ENCODE data around the gene PKP4.

DNA sequence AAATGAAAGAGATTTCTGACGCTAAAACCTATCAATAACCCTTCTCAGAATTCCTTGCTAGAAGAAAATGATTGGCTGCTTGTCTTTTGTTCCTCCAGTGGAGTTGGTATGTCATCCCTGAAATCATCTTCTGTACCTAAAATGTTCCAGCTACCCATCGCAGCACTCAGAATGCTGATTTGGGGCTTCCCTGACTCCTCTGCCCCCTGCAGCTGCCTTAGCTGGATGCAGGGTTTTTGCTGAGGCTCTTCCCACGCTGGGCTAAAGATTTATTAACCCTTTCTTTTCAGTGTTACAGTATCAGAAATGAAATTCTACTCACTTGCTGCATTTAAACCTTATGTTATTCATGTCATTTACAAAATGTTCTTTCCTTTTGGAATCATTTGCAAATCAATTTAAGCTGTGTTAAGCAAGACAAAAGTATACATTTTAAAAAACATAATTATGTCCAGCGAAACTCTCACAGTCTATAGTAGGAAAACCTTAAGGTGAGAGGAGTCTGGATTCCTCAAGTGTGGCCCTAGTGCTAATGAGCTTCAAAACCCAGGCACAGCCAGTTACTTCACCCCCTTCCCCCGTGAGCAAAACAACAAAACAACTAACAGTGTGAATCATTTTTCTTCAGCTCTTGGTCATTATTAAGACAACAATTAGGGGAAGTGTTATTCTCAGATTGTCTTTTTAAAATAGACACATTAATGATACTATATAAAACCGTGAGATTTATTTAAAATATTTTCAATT lies 32.8 kb downstream of the PKP4 start:
- TF ChIP-seq, protein P1, sequence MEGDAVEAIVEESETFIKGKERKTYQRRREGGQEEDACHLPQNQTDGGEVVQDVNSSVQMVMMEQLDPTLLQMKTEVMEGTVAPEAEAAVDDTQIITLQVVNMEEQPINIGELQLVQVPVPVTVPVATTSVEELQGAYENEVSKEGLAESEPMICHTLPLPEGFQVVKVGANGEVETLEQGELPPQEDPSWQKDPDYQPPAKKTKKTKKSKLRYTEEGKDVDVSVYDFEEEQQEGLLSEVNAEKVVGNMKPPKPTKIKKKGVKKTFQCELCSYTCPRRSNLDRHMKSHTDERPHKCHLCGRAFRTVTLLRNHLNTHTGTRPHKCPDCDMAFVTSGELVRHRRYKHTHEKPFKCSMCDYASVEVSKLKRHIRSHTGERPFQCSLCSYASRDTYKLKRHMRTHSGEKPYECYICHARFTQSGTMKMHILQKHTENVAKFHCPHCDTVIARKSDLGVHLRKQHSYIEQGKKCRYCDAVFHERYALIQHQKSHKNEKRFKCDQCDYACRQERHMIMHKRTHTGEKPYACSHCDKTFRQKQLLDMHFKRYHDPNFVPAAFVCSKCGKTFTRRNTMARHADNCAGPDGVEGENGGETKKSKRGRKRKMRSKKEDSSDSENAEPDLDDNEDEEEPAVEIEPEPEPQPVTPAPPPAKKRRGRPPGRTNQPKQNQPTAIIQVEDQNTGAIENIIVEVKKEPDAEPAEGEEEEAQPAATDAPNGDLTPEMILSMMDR (conservative IDR thresholded peaks at IDR 0.05; ENCODE audit: low read depth in 2 of 2): 0 out of 4 replicates have a peak, but pooled peaks of 1 of the 2 experiments have one; percentile 5
- TF ChIP-seq, protein P2, sequence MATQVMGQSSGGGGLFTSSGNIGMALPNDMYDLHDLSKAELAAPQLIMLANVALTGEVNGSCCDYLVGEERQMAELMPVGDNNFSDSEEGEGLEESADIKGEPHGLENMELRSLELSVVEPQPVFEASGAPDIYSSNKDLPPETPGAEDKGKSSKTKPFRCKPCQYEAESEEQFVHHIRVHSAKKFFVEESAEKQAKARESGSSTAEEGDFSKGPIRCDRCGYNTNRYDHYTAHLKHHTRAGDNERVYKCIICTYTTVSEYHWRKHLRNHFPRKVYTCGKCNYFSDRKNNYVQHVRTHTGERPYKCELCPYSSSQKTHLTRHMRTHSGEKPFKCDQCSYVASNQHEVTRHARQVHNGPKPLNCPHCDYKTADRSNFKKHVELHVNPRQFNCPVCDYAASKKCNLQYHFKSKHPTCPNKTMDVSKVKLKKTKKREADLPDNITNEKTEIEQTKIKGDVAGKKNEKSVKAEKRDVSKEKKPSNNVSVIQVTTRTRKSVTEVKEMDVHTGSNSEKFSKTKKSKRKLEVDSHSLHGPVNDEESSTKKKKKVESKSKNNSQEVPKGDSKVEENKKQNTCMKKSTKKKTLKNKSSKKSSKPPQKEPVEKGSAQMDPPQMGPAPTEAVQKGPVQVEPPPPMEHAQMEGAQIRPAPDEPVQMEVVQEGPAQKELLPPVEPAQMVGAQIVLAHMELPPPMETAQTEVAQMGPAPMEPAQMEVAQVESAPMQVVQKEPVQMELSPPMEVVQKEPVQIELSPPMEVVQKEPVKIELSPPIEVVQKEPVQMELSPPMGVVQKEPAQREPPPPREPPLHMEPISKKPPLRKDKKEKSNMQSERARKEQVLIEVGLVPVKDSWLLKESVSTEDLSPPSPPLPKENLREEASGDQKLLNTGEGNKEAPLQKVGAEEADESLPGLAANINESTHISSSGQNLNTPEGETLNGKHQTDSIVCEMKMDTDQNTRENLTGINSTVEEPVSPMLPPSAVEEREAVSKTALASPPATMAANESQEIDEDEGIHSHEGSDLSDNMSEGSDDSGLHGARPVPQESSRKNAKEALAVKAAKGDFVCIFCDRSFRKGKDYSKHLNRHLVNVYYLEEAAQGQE (IDR thresholded peaks at IDR 0.05; ENCODE audit: unreplicated experiment): no peak
- TF ChIP-seq CREB1 (CRISPR knock-in tag; IDR thresholded peaks at IDR 0.05; ENCODE audit: low read depth) (no peak), EZH2 (IDR thresholded peaks at IDR 0.05; ENCODE audit: low read depth, unreplicated experiment) (no peak), EZH2phosphoT487 (IDR thresholded peaks at IDR 0.05; ENCODE audit: unreplicated experiment) (no peak), POLR2AphosphoS5 (IDR thresholded peaks at IDR 0.05; ENCODE audit: low read depth) (no peak), ZNF114 (CRISPR knock-in tag; IDR thresholded peaks at IDR 0.05) (no peak), STAT1 (IDR thresholded peaks at IDR 0.05; ENCODE audit: unreplicated experiment) (no peak)
